SK-N-SH treated with all-trans-retinoic acid at 6 μM for 48 hours (cell line): ENCODE results near the gene TAF1A.

ENCODE experiments used
- ARNTL ChIP-seq: fragments of 450-650 bp; formaldehyde crosslinking; IDR thresholded peaks from 2 replicates; pipeline ENCODE4 v1.5.0; 2020; ENCODE audit warnings: low read depth, mild to moderate bottlenecking, moderate library complexity, borderline replicate concordance
- CSDC2 ChIP-seq: fragments of 250-450 bp; sonication (Bioruptor Pico); IDR thresholded peaks from 2 replicates; pipeline ENCODE4 v1.5.0; 2020; ENCODE audit warnings: mild to moderate bottlenecking, moderate library complexity
- GLIS3 ChIP-seq: fragments of 250-450 bp; sonication (Bioruptor Pico); IDR thresholded peaks from 2 replicates; pipeline ENCODE4 v1.5.0; 2020; ENCODE audit warnings: mild to moderate bottlenecking, moderate library complexity
- ISL1 ChIP-seq: fragments of 250-450 bp; sonication (Bioruptor Pico); IDR thresholded peaks from 2 replicates; pipeline ENCODE4 v2.1.2; 2022; ENCODE audit warnings: mild to moderate bottlenecking, moderate library complexity
- PATZ1 ChIP-seq: fragments of 250-450 bp; sonication (Bioruptor Pico); IDR thresholded peaks from 2 replicates; pipeline ENCODE4 v1.8.0; 2020; ENCODE audit warnings: mild to moderate bottlenecking, moderate library complexity, borderline replicate concordance
- POU6F1 ChIP-seq: fragments of 250-450 bp; sonication (Bioruptor Pico); IDR thresholded peaks from 2 replicates; pipeline ENCODE4 v1.8.0; 2021; ENCODE audit warnings: low read depth, mild to moderate bottlenecking, moderate library complexity, borderline replicate concordance
- PPARA ChIP-seq: fragments of 250-450 bp; sonication (Bioruptor Pico); IDR thresholded peaks from 2 replicates; pipeline ENCODE4 v1.5.0; 2020; ENCODE audit warnings: mild to moderate bottlenecking, borderline replicate concordance
- RARB ChIP-seq: fragments of 250-450 bp; sonication (Bioruptor Pico); IDR thresholded peaks from 2 replicates; pipeline ENCODE4 v1.8.0; 2021; ENCODE audit warnings: mild to moderate bottlenecking, moderate library complexity
- SNAI2 ChIP-seq: fragments of 250-450 bp; sonication (Bioruptor Pico); IDR thresholded peaks from 2 replicates; pipeline ENCODE4 v1.5.0; 2020; ENCODE audit warnings: mild to moderate bottlenecking, moderate library complexity
- TOX ChIP-seq: fragments of 250-450 bp; sonication (Bioruptor Pico); IDR thresholded peaks from 2 replicates; pipeline ENCODE4 v1.8.0; 2021; ENCODE audit warnings: mild to moderate bottlenecking, moderate library complexity, borderline replicate concordance
- TSHZ2 ChIP-seq: fragments of 250-450 bp; sonication (Bioruptor Pico); IDR thresholded peaks from 2 replicates; pipeline ENCODE4 v1.5.0; 2020; ENCODE audit warnings: mild to moderate bottlenecking, moderate library complexity
- ZC3H10 ChIP-seq: fragments of 250-450 bp; sonication (Bioruptor Pico); IDR thresholded peaks from 2 replicates; pipeline ENCODE4 v1.5.1; 2021; ENCODE audit warnings: mild to moderate bottlenecking, moderate library complexity
- ZFP30 ChIP-seq: fragments of 450-650 bp; formaldehyde crosslinking; IDR thresholded peaks from 2 replicates; pipeline ENCODE4 v1.5.0; 2022; ENCODE audit warnings: mild to moderate bottlenecking, moderate library complexity

DNA sequence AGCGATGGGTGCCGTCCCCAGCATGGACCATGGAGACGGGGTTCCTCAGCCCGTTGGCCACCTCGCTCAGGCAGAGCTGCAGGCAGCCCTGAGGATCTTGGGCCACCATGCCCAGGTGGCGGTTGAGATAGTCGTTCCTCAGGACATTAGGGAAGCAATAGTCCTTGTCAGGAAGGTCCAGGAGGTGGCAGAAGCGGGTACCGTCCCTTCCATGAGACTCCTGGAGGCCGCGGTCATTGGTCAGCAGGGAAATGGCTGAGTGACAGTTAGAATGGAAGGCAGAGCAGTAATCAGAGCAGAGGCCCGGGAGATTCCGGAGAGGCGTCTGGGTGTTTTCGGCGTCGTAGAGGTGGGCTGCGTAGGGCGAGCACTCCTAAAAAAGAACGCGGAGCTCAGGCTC lies 45.9 kb downstream of the TAF1A start:
- TF ChIP-seq GLIS3 (CRISPR knock-in tag) (no peak), ARNTL (CRISPR knock-in tag) (no peak), RARB (CRISPR knock-in tag) (no peak), ZFP30 (no peak), ZC3H10 (CRISPR knock-in tag) (no peak), CSDC2 (no peak), SNAI2 (CRISPR knock-in tag) (no peak), TOX (CRISPR knock-in tag) (no peak), POU6F1 (CRISPR knock-in tag) (no peak), TSHZ2 (CRISPR knock-in tag) (no peak), PPARA (CRISPR knock-in tag) (no peak), PATZ1 (no peak), ISL1 (CRISPR knock-in tag) (no peak)
